ENCODE data around the gene IFNE. TPM values are rescaled to one million over a fixed set of nuclear protein-coding genes. Genes with fewer than 3 reads are reported as not detected.

The IFNE gene
- total RNA-seq, 6 donors from 2014 or later = not detected

- ATAC-seq (ENCODE audit: low FRiP score in 2 of 2) = no peak
- Histone ChIP-seq H3K27me3 (no peaks in the 10 kb centered on the region), H3K27ac (no peak overlapping the region), H3K4me3 (no peak overlapping the region), H3K4me1 (no peaks in the 10 kb centered on the region), H3K9me3 (no peaks in the 10 kb centered on the region), H3K36me3 (no peaks in the 10 kb centered on the region)
- 78 to 88% methylated on average over 2 of the region's 2 CpGs for WGBS, 2 donors
- no peak for DNase-seq
- TF ChIP-seq EP300 (IDR thresholded peaks at IDR 0.05) (no peak), POLR2AphosphoS5 (IDR thresholded peaks at IDR 0.05) (no peak), POLR2A (IDR thresholded peaks at IDR 0.05) (no peak), CTCF (IDR thresholded peaks at IDR 0.05) (no peak)
These were observed 42.2 kb upstream of the IFNE start for GRCh38 chr9:21524099-21524830.

GRCh38 chr9:21523021-21524014, 41.2 kb upstream of the IFNE start:
- no peak overlapping the region for H3K4me3 ChIP-seq
- no peaks in the 10 kb centered on the region for H3K9me3 ChIP-seq

GRCh38 chr9:21522348-21522747, 40.2 kb upstream of the IFNE start:
- Histone ChIP-seq H3K4me1 (no peaks in the 10 kb centered on the region), H3K9me3 (no peaks in the 10 kb centered on the region), H3K27me3 (no peaks in the 10 kb centered on the region), H3K36me3 (no peaks in the 10 kb centered on the region), H3K4me3 (no peak overlapping the region), H3K27ac (no peak overlapping the region)
- no peak for DNase-seq
- TF ChIP-seq EP300 (IDR thresholded peaks at IDR 0.05) (no peak), CTCF (IDR thresholded peaks at IDR 0.05) (no peak), POLR2A (IDR thresholded peaks at IDR 0.05) (no peak), POLR2AphosphoS5 (IDR thresholded peaks at IDR 0.05) (no peak)
- no peak for ATAC-seq (ENCODE audit: low FRiP score in 2 of 2)
- WGBS, 2 donors = 84 to 90% methylated on average over 4 of the region's 4 CpGs

More at GRCh38 chr9:21523021-21524014, 41.2 kb upstream of the IFNE start:
- no peak for ATAC-seq (ENCODE audit: low FRiP score in 2 of 2)
- Histone ChIP-seq H3K36me3 (no peaks in the 10 kb centered on the region), H3K27ac (no peak overlapping the region), H3K4me1 (no peaks in the 10 kb centered on the region), H3K27me3 (no peaks in the 10 kb centered on the region)
- TF ChIP-seq POLR2AphosphoS5 (IDR thresholded peaks at IDR 0.05) = no peak
- no peak for TF ChIP-seq EP300 (IDR thresholded peaks at IDR 0.05)
- no peak for TF ChIP-seq POLR2A (IDR thresholded peaks at IDR 0.05)
- TF ChIP-seq CTCF (IDR thresholded peaks at IDR 0.05) = no peak
- WGBS, 2 donors = 79 to 96% methylated on average over 2 of the region's 2 CpGs
- no peak for DNase-seq

GRCh38 chr9:21521448-21521847, 39.3 kb upstream of the IFNE start:
- 78 to 86% methylated on average over 1 of the region's 1 CpG for WGBS, 2 donors
- H3K4me1 ChIP-seq = no peaks in the 10 kb centered on the region
- H3K27me3 ChIP-seq = no peaks in the 10 kb centered on the region
- no peaks in the 10 kb centered on the region for H3K9me3 ChIP-seq
- ATAC-seq (ENCODE audit: low FRiP score in 2 of 2) (no peak), DNase-seq (no peak)
- TF ChIP-seq POLR2A (IDR thresholded peaks at IDR 0.05) = no peak
- TF ChIP-seq CTCF (IDR thresholded peaks at IDR 0.05) = no peak
- TF ChIP-seq POLR2AphosphoS5 (IDR thresholded peaks at IDR 0.05) = no peak
- TF ChIP-seq EP300 (IDR thresholded peaks at IDR 0.05) = no peak
- no peak overlapping the region for H3K27ac ChIP-seq
- H3K4me3 ChIP-seq = no peak overlapping the region
- H3K36me3 ChIP-seq = no peaks in the 10 kb centered on the region
